HFF-Myc (cell line): ENCODE results near the gene FUT9.

Source experiments
- DNase-seq: peaks from one replicate; pipeline ENCODE4 v3.0.0-alpha.2; 2011; ENCODE audit warnings: low read depth; ENCODE audit errors: extremely low read depth
- H3K4me3 ChIP-seq: replicated peaks from 2 replicates; pipeline ENCODE4 v1.5.1; 2011; ENCODE audit warnings: low read depth, mild to moderate bottlenecking, control low read depth, low read length
- TF ChIP-seq, protein P1 (sequence below): IDR thresholded peaks from 2 replicates; pipeline ENCODE4 v1.5.1; 2012; ENCODE audit warnings: mild to moderate bottlenecking, low read depth, low read length, control low read depth; ENCODE audit errors: missing control alignments

The FUT9 gene

DNA sequence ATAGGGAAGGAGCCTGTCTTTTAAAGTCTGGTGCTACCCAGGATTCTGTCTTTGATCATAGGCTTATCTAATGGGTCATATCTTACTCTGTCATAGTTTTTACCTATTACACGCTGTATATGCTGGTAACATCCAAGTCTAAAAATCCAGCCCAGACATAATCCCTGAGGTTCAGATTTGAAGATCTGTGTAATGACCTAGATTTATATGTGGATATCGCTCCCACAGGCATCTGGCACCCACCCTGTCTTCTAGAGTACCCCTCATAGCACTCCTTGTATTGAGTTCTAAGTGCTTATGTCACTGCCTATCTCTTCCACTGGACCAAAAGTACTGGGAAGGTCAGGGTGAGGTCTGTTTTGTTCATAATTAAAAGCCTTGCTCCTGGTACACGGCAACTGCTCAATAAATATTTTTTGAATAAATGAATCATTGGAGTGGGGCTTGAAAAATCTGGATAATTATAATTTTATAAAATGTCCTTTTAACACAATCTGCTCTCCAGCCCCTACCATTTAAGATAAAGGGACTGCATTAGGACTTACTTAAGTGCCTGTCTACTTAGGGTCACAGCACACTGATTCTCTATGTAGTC, 136.4 kb downstream of the FUT9 start:
- H3K4me3 ChIP-seq: no peak overlapping the region
- TF ChIP-seq, protein P1, sequence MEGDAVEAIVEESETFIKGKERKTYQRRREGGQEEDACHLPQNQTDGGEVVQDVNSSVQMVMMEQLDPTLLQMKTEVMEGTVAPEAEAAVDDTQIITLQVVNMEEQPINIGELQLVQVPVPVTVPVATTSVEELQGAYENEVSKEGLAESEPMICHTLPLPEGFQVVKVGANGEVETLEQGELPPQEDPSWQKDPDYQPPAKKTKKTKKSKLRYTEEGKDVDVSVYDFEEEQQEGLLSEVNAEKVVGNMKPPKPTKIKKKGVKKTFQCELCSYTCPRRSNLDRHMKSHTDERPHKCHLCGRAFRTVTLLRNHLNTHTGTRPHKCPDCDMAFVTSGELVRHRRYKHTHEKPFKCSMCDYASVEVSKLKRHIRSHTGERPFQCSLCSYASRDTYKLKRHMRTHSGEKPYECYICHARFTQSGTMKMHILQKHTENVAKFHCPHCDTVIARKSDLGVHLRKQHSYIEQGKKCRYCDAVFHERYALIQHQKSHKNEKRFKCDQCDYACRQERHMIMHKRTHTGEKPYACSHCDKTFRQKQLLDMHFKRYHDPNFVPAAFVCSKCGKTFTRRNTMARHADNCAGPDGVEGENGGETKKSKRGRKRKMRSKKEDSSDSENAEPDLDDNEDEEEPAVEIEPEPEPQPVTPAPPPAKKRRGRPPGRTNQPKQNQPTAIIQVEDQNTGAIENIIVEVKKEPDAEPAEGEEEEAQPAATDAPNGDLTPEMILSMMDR: no peak
- DNase-seq: no peak

DNA sequence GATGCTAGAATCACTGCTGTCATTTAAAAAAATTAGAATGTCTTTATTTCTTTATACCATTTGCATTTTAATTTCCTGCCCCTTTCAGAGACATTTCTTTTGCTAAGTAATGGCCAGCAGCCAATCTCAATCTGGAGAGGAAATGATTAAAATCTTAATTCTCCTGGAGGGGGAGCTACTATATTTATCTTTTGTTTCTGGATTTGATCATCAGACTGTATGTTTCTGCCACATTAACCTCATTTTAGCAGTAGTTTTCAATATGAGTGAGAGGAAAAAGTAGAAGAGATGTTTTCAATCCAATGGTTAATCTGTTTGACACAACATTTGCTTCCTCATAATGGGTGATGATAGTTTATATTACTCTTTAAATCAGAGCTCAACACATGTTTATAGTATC, 138.0 kb downstream of the FUT9 start:
- no peak overlapping the region for H3K4me3 ChIP-seq
- TF ChIP-seq, protein P1: no peak
- no peak for DNase-seq

DNA sequence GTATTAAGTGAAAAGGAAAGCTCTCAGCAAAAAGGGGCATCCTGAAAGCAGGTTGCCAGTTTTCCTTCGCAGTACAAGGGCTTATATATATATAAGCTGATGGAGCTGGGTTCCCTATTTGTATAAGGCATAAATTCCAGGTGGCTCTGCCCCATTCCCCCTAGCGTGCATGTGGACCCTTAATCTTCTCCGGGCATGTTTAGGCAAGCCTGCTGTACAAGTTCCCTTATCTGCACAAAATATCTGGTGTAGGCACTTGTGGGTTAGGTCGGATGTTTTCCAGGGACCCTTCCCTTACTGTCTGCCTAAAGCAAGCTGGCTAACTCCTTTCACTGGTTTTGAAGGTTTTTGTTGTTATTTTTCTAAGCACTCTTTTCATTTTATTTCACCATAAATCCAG, 140.7 kb downstream of the FUT9 start:
- H3K4me3 ChIP-seq: no peak overlapping the region
- no peak for DNase-seq
- TF ChIP-seq, protein P1: no peak

DNA sequence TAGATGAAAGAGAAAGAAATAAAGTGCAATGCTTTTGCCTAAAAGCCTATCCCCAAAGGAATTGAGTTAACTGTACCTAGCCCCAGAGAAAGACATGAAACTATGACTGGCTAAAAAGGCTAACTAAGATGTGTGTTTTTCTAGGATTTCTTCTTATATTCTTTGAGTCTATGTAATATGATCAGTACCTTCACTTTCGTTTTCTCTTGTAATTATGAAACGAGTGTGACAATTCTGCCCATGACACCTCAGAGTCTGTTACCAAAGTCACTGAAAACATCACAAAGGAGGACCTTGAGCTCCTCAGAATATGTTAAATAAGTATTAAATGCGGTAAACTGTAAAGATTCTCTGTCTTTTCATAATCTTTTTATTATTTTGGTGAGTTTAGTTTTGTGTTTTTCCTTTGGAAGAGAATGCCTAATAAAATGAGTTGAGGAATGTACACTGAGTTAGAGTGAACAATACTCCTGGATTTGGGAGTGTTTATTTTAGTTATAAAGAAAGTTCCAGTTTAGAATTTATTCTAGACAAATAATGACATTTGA, 141.3 kb downstream of the FUT9 start:
- DNase-seq: no peak
- no peak overlapping the region for H3K4me3 ChIP-seq
- TF ChIP-seq, protein P1: no peak

DNA sequence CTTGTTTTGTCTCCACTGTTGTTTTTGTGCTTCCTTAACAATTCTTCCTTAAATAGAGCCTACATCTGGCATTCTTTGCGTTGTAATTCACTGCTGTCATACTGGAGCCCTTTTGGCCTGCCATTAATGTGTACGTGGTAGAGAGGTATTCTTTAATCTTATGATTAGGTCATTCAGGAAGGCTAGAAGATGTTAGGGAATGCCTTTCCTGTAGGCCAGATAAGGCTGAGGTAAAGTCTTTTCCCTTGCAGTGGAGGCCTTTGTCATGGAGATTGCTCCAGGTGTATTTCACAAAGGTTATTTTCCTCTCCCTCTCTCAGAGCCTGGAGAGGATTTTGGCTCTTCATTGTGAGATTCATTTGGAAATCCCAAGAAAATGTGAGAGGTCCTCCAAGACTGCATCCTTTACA, 146.9 kb downstream of the FUT9 start:
- TF ChIP-seq, protein P1: no peak
- no peak for DNase-seq
- no peak overlapping the region for H3K4me3 ChIP-seq

DNA sequence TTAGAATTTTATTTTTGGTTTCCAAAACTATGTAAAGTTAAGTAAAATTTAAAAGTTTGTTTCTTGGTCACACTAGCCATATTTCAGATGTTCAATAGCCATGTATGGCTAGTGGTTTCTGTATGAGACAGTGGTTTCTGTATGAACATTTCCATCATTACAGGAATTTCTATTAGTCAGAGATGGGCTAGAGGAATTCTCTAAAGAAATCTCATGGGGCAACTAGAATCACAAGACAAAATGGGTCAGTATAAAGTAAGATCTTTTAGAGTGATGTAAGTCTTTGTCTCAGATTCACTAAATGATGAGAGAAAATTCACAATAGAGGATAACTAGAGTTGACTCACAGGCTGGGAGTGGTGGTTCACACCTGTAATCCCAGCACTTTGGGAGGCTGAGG, 149.0 kb downstream of the FUT9 start:
- DNase-seq: no peak
- H3K4me3 ChIP-seq: no peak overlapping the region
- TF ChIP-seq, protein P1: no peak

DNA sequence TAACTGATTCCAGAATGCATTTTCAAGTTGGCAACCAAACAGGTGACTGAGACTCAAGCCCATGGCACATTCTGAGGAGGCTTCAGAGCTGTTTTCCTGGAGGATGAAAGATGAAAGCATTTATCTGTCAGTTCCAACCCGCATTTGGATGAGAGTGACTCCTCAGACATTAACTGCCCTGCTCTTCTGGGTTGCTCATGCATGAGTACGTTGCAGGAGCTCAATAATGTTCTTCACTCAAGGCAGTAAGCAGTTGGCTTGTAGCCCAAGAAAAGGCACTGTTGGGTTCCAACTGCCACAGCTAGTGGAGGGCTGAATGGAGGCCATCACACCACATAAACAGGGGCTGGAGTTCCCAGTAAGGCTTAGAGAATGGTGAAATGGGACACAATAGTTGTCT, 155.3 kb downstream of the FUT9 start:
- TF ChIP-seq, protein P1: no peak
- H3K4me3 ChIP-seq: no peak overlapping the region
- no peak for DNase-seq
